GM18519 (cell line): ENCODE data around the gene MRPL24.
"Not testable (repeated sequence)": the region's sequence is repeated elsewhere in the genome, so short reads cannot be mapped to it uniquely, and the experiment has no call there.

Experiments
- ATAC-seq: cut with Tn5 transposase; IDR thresholded peaks from one replicate; pipeline ENCODE4 v1.9.1; 2021; ENCODE audit warnings: mild to moderate bottlenecking, moderate library complexity; ENCODE audit not compliant: unreplicated experiment, low FRiP score

Gene MRPL24

GRCh38 chr1:156740741-156741480 lies at the start of gene MRPL24:
Gene MRPL24, minus strand, starts transcription at chr1:156741088. Its CDS starts 2,384 bp downstream, at chr1:156738704.
- ATAC-seq: peak; percentile 61

GRCh38 chr1:156789621-156790318 lies 48.9 kb upstream of the MRPL24 start:
- no peak for ATAC-seq

GRCh38 chr1:156788136-156788535 lies 47.2 kb upstream of the MRPL24 start:
- ATAC-seq: no peak

GRCh38 chr1:156786640-156787039 lies 45.8 kb upstream of the MRPL24 start:
- ATAC-seq: no peak

- ATAC-seq: no peak
These were observed 44.6 kb upstream of the MRPL24 start for GRCh38 chr1:156785458-156785857.

GRCh38 chr1:156781585-156782186 lies 40.8 kb upstream of the MRPL24 start:
- no peak for ATAC-seq

- ATAC-seq: no peak
These were observed 36.7 kb upstream of the MRPL24 start for GRCh38 chr1:156777573-156777972.

- no peak for ATAC-seq
These were observed 36.1 kb upstream of the MRPL24 start for GRCh38 chr1:156776942-156777341.

- ATAC-seq: no peak
These were observed 34.9 kb upstream of the MRPL24 start for GRCh38 chr1:156775799-156776198.

- no peak for ATAC-seq
These were observed 32.7 kb upstream of the MRPL24 start for GRCh38 chr1:156773607-156774006.

GRCh38 chr1:156772728-156773497 lies 32.0 kb upstream of the MRPL24 start:
- no peak for ATAC-seq

GRCh38 chr1:156772222-156772621 lies 31.3 kb upstream of the MRPL24 start:
- no peak for ATAC-seq

GRCh38 chr1:156768610-156769295 lies 27.9 kb upstream of the MRPL24 start:
- ATAC-seq: no peak

GRCh38 chr1:156767879-156768604 lies 27.2 kb upstream of the MRPL24 start:
- ATAC-seq: no peak

- ATAC-seq: peak; percentile 80
These were observed 26.4 kb upstream of the MRPL24 start, which contains the start of gene PRCC for GRCh38 chr1:156767101-156767878. Gene PRCC, plus strand, starts transcription at chr1:156767535. Its CDS starts 237 bp downstream, at chr1:156767772.

GRCh38 chr1:156766298-156767100 lies 25.6 kb upstream of the MRPL24 start:
- no peak for ATAC-seq

- no peak for ATAC-seq
These were observed 24.8 kb upstream of the MRPL24 start for GRCh38 chr1:156765666-156766065.

- ATAC-seq: not testable (repeated sequence)
These were observed 24.2 kb upstream of the MRPL24 start for GRCh38 chr1:156765136-156765535.
